ENCODE results near the gene STX8.
"Not testable (repeated sequence)": the region's sequence is repeated elsewhere in the genome, so short reads cannot be mapped to it uniquely, and the experiment has no call there.

The STX8 gene

GRCh38 chr17:9361188-9361955 is 214.2 kb downstream of the STX8 start:
- TF ChIP-seq, protein P1, sequence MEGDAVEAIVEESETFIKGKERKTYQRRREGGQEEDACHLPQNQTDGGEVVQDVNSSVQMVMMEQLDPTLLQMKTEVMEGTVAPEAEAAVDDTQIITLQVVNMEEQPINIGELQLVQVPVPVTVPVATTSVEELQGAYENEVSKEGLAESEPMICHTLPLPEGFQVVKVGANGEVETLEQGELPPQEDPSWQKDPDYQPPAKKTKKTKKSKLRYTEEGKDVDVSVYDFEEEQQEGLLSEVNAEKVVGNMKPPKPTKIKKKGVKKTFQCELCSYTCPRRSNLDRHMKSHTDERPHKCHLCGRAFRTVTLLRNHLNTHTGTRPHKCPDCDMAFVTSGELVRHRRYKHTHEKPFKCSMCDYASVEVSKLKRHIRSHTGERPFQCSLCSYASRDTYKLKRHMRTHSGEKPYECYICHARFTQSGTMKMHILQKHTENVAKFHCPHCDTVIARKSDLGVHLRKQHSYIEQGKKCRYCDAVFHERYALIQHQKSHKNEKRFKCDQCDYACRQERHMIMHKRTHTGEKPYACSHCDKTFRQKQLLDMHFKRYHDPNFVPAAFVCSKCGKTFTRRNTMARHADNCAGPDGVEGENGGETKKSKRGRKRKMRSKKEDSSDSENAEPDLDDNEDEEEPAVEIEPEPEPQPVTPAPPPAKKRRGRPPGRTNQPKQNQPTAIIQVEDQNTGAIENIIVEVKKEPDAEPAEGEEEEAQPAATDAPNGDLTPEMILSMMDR (IDR thresholded peaks at IDR 0.05; ENCODE audit: low read depth, low read length), result no peak
- H3K27ac ChIP-seq, result no peak overlapping the region
- no peak overlapping the region for H3K4me3 ChIP-seq (ENCODE audit: low read depth, low read length)

GRCh38 chr17:9360677-9361081 is 214.9 kb downstream of the STX8 start:
- H3K9me3 ChIP-seq (ENCODE audit: severe bottlenecking), result no peaks in the 10 kb centered on the region
- no peak overlapping the region for H3K27ac ChIP-seq
- TF ChIP-seq, protein P1 (IDR thresholded peaks at IDR 0.05; ENCODE audit: low read depth, low read length), result no peak
- no peak for DNase-seq
- H3K4me3 ChIP-seq (ENCODE audit: low read depth, low read length), result no peak overlapping the region
- no peaks in the 10 kb centered on the region for H3K36me3 ChIP-seq
- no peaks in the 10 kb centered on the region for H3K27me3 ChIP-seq (ENCODE audit: insufficient read depth, low read depth, severe bottlenecking)

More at GRCh38 chr17:9361188-9361955, 214.2 kb downstream of the STX8 start:
- H3K27me3 ChIP-seq (ENCODE audit: insufficient read depth, low read depth, severe bottlenecking), result no peaks in the 10 kb centered on the region
- no peaks in the 10 kb centered on the region for H3K9me3 ChIP-seq (ENCODE audit: severe bottlenecking)
- no peak for DNase-seq
- H3K36me3 ChIP-seq, result no peaks in the 10 kb centered on the region

- H3K36me3 ChIP-seq, result no peaks in the 10 kb centered on the region
- DNase-seq, result no peak
- no peak overlapping the region for H3K27ac ChIP-seq
- TF ChIP-seq, protein P1 (IDR thresholded peaks at IDR 0.05; ENCODE audit: low read depth, low read length), result no peak
- H3K27me3 ChIP-seq (ENCODE audit: insufficient read depth, low read depth, severe bottlenecking), result no peaks in the 10 kb centered on the region
- H3K9me3 ChIP-seq (ENCODE audit: severe bottlenecking), result no peaks in the 10 kb centered on the region
- no peak overlapping the region for H3K4me3 ChIP-seq (ENCODE audit: low read depth, low read length)
Measured at GRCh38 chr17:9356488-9356911, 219.1 kb downstream of the STX8 start.

- Histone ChIP-seq H3K9me3 (ENCODE audit: severe bottlenecking) (no peaks in the 10 kb centered on the region), H3K27me3 (ENCODE audit: insufficient read depth, low read depth, severe bottlenecking) (no peaks in the 10 kb centered on the region), H3K27ac (no peak overlapping the region), H3K36me3 (no peaks in the 10 kb centered on the region), H3K4me3 (ENCODE audit: low read depth, low read length) (no peak overlapping the region)
- DNase-seq, result no peak
- TF ChIP-seq, protein P1 (IDR thresholded peaks at IDR 0.05; ENCODE audit: low read depth, low read length), result no peak
Measured at GRCh38 chr17:9355846-9356245, 219.8 kb downstream of the STX8 start.

DNA sequence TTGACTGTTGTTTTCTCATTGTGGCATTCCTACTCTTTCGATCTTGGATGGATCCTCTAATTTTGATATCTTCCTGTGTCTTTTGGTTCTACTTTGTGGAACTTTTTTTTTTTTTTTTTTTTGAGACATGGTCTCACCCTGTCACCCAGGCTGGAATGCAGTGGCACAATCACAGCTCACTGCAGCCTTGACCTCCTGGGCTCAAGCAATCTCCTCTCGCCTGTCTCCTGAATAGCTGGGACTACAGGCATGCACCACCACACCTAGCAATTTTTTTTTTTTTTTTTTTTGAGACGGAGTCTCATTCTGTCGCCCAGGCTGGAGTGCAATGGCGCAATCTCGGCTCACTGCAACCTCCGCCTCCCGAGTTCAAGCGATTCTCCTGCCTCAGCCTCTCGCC is 220.4 kb downstream of the STX8 start:
- not testable (repeated sequence) for H3K27me3 ChIP-seq (ENCODE audit: insufficient read depth, low read depth, severe bottlenecking); H3K9me3 ChIP-seq (ENCODE audit: severe bottlenecking); DNase-seq; H3K27ac ChIP-seq; H3K36me3 ChIP-seq; H3K4me3 ChIP-seq (ENCODE audit: low read depth, low read length)

DNA sequence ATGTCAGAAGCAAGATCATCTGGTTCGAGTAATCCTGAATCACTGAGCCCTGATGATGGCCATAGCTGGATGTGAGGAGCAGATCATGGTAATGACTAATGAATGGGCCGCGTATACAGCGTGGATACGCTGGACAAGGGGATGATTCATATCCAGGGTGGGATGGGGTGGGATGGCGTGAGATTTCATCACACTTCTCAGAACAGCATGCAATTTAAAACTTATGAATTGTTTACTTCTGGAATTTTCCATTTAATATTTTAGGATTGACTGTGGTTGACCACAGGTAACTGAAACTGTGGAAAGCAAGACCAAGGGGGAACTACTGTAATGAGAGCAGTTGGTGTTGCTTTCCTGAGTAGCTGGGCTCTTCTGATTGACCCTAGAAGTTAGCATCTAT is 225.5 kb downstream of the STX8 start:
- no peaks in the 10 kb centered on the region for H3K27me3 ChIP-seq (ENCODE audit: insufficient read depth, low read depth, severe bottlenecking)
- H3K4me3 ChIP-seq (ENCODE audit: low read depth, low read length), result no peak overlapping the region
- H3K27ac ChIP-seq, result no peak overlapping the region
- no peaks in the 10 kb centered on the region for H3K9me3 ChIP-seq (ENCODE audit: severe bottlenecking)
- TF ChIP-seq, protein P1 (IDR thresholded peaks at IDR 0.05; ENCODE audit: low read depth, low read length), result no peak
- H3K36me3 ChIP-seq, result no peaks in the 10 kb centered on the region
- DNase-seq, result no peak

All from WERI-Rb-1 (cell line).